H9 (cell line): ENCODE results near the gene RERE. TPM values are rescaled to one million over a fixed set of nuclear protein-coding genes. Genes with fewer than 3 reads are reported as not detected.
"Not testable (repeated sequence)": the region's sequence is repeated elsewhere in the genome, so short reads cannot be mapped to it uniquely, and the experiment has no call there.

Experiments
- DNase-seq: peaks from one replicate; pipeline ENCODE4 v3.0.0-alpha.2; 2017
- H2AFZ ChIP-seq: one replicate; pipeline ENCODE4 v1.6.1; 2013; ENCODE audit warnings: mild to moderate bottlenecking, low read length, control low read depth, moderate library complexity
- H2AK5ac ChIP-seq: 2 replicates; pipeline ENCODE4 v1.6.1; 2013; ENCODE audit warnings: low read length, control low read depth, mixed read lengths; ENCODE audit not compliant: insufficient read length
- H2BK120ac ChIP-seq: one replicate; pipeline ENCODE4 v1.6.1; 2013; ENCODE audit warnings: low read depth, mild to moderate bottlenecking, low read length, control low read depth, inconsistent platforms; ENCODE audit not compliant: poor library complexity, severe bottlenecking
- H2BK12ac ChIP-seq: 2 replicates; pipeline ENCODE4 v1.6.1; 2013; ENCODE audit warnings: low read length, control low read depth, mixed read lengths, low read depth; ENCODE audit not compliant: insufficient read length
- H2BK15ac ChIP-seq: 2 replicates; pipeline ENCODE4 v1.6.1; 2013; ENCODE audit warnings: low read depth, low read length, control low read depth
- H2BK20ac ChIP-seq: one replicate; pipeline ENCODE4 v1.6.1; 2013; ENCODE audit warnings: low read depth, mild to moderate bottlenecking, low read length, control low read depth, inconsistent platforms; ENCODE audit not compliant: poor library complexity, severe bottlenecking
- H2BK5ac ChIP-seq: 2 replicates; pipeline ENCODE4 v1.6.1; 2013; ENCODE audit warnings: low read length, control low read depth, mixed read lengths; ENCODE audit not compliant: insufficient read length
- H3K14ac ChIP-seq: 2 replicates; pipeline ENCODE4 v1.6.1; 2013; ENCODE audit warnings: low read length, control low read depth; ENCODE audit not compliant: insufficient read depth
- H3K18ac ChIP-seq: 2 replicates; pipeline ENCODE4 v1.6.1; 2013; ENCODE audit warnings: low read depth, mild to moderate bottlenecking, mixed read lengths, low read length, control low read depth; ENCODE audit not compliant: insufficient read length
- H3K23ac ChIP-seq: 2 replicates; pipeline ENCODE4 v1.6.1; 2013; ENCODE audit warnings: low read length, control low read depth, mixed read lengths, low read depth; ENCODE audit not compliant: insufficient read length
- H3K23me2 ChIP-seq: 2 replicates; pipeline ENCODE4 v1.6.1; 2013; ENCODE audit warnings: low read depth, mild to moderate bottlenecking, mixed read lengths, low read length, control low read depth; ENCODE audit not compliant: insufficient read length, poor library complexity, severe bottlenecking
- H3K27ac ChIP-seq: 2 replicates; pipeline ENCODE4 v1.5.1; 2013; ENCODE audit warnings: low read length, control low read depth, mixed read lengths, low read depth; ENCODE audit not compliant: insufficient read length
- H3K27me3 ChIP-seq: 2 replicates; pipeline ENCODE4 v1.6.1; 2013; ENCODE audit warnings: low read length, control low read depth, inconsistent platforms; ENCODE audit not compliant: insufficient read depth
- H3K4ac ChIP-seq: 2 replicates; pipeline ENCODE4 v1.6.1; 2013; ENCODE audit warnings: low read depth, mild to moderate bottlenecking, control low read depth, inconsistent platforms, low read length, moderate library complexity
- H3K4me1 ChIP-seq: 2 replicates; pipeline ENCODE4 v1.6.1; 2013; ENCODE audit warnings: low read length, control low read depth, inconsistent platforms; ENCODE audit not compliant: insufficient read depth
- H3K4me2 ChIP-seq: 2 replicates; pipeline ENCODE4 v1.6.1; 2013; ENCODE audit warnings: low read length, control low read depth, mixed read lengths; ENCODE audit not compliant: insufficient read length, insufficient read depth
- H3K56ac ChIP-seq: 2 replicates; pipeline ENCODE4 v1.6.1; 2013; ENCODE audit warnings: low read depth, mild to moderate bottlenecking, mixed read lengths, low read length, control low read depth; ENCODE audit not compliant: insufficient read length
- H3K79me1 ChIP-seq: 2 replicates; pipeline ENCODE4 v1.6.1; 2013; ENCODE audit warnings: low read depth, mild to moderate bottlenecking, moderate library complexity, low read length, control low read depth, inconsistent platforms; ENCODE audit not compliant: insufficient read depth, poor library complexity, severe bottlenecking
- H3K79me2 ChIP-seq: 2 replicates; pipeline ENCODE4 v1.6.1; 2013; ENCODE audit warnings: low read length, control low read depth, inconsistent platforms; ENCODE audit not compliant: insufficient read depth
- H3K9ac ChIP-seq: 2 replicates; pipeline ENCODE4 v1.6.1; 2013; ENCODE audit warnings: low read length, control low read depth, mixed read lengths; ENCODE audit not compliant: insufficient read length; ENCODE audit errors: extremely low read depth
- H3K9me3 ChIP-seq: one replicate; pipeline ENCODE4 v1.6.1; 2013; ENCODE audit warnings: low read depth, low read length, inconsistent platforms; ENCODE audit not compliant: control insufficient read depth
- H3T11ph ChIP-seq: one replicate; pipeline ENCODE4 v1.6.1; 2013; ENCODE audit warnings: mild to moderate bottlenecking, low read length, control low read depth, inconsistent platforms
- H4K20me1 ChIP-seq: one replicate; pipeline ENCODE4 v1.6.1; 2013; ENCODE audit not compliant: control insufficient read depth, insufficient read length, insufficient read depth
- H4K5ac ChIP-seq: 2 replicates; pipeline ENCODE4 v1.6.1; 2013; ENCODE audit warnings: low read depth, mild to moderate bottlenecking, mixed read lengths, low read length, control low read depth; ENCODE audit not compliant: insufficient read length
- H4K8ac ChIP-seq: replicated peaks from 2 replicates; pipeline ENCODE4 v1.6.1; 2013; ENCODE audit warnings: low read length, control low read depth, mixed read lengths, low read depth; ENCODE audit not compliant: insufficient read length
- H4K91ac ChIP-seq: 2 replicates; pipeline ENCODE4 v1.6.1; 2013; ENCODE audit warnings: low read depth, mild to moderate bottlenecking, moderate library complexity, mixed read lengths, low read length, control low read depth; ENCODE audit not compliant: insufficient read length
- H3K27ac Mint-ChIP-seq, 3 experiments: 2 replicates in 2 of 3; 3 replicates in 1 of 3; pipeline ENCODE4 v1.8.0; 2020 to 2021; ENCODE audit warnings: mixed read lengths in 3 of 3, mild to moderate bottlenecking in 1 of 3, moderate library complexity in 1 of 3
- H3K27me3 Mint-ChIP-seq: 2 replicates; pipeline ENCODE4 v1.8.0; 2021; ENCODE audit warnings: low read depth, mild to moderate bottlenecking, moderate library complexity, mixed read lengths
- H3K36me3 Mint-ChIP-seq, 3 experiments: 2 replicates in 2 of 3; 3 replicates in 1 of 3; pipeline ENCODE4 v1.8.0; 2020 to 2021; ENCODE audit warnings: low read depth in 3 of 3, mixed read lengths in 3 of 3; ENCODE audit not compliant: insufficient read depth in 1 of 3
- H3K4me1 Mint-ChIP-seq, 2 experiments: 2 replicates each; pipeline ENCODE4 v1.8.0; 2020; ENCODE audit warnings: mixed read lengths in 2 of 2
- H3K4me3 Mint-ChIP-seq, 2 experiments: 2 replicates in 1 of 2; 3 replicates in 1 of 2; pipeline ENCODE4 v1.8.0; 2020 to 2021; ENCODE audit warnings: mild to moderate bottlenecking in 2 of 2, mixed read lengths in 2 of 2, moderate library complexity in 1 of 2
- H3K9me3 Mint-ChIP-seq, 2 experiments: 2 replicates in 1 of 2; 3 replicates in 1 of 2; pipeline ENCODE4 v1.8.0; 2020; ENCODE audit warnings: mild to moderate bottlenecking in 2 of 2, mixed read lengths in 2 of 2, moderate library complexity in 1 of 2
- CTCF ChIP-seq: fragments of 200-600 bp; sonication (generic); conservative IDR thresholded peaks from 3 replicates; pipeline ENCODE4 v1.8.0; 2021; ENCODE audit warnings: antibody characterized with exemption, mild to moderate bottlenecking
- WGBS: extraction: QIAGEN DNeasy Blood & Tissue Kit; methylation state at CpG from one replicate; pipeline ENCODE4 v1.1.7; 2013; ENCODE audit warnings: missing lambda C conversion rate, low lambda C conversion rate, mixed read lengths; ENCODE audit not compliant: insufficient read length; ENCODE audit errors: extremely low coverage; 5-methylcytosine and 5-hydroxymethylcytosine counted together
- total RNA-seq: library from RNA; stranded (reverse); gene quantifications from 2 replicates; pipeline ENCODE4 v1.2.1, GENCODE V29; 2021

Gene RERE
- total RNA-seq, 1 experiment from 2014 or later: 103 TPM

- Histone ChIP-seq H3T11ph (no peak overlapping the region), H3K79me1 (peaks cover 3% of the 10 kb centered on the region), H2BK120ac (no peak overlapping the region), H4K8ac (no peak overlapping the region), H3K18ac (no peak overlapping the region), H3K4me2 (no peak overlapping the region), H3K79me2 (peaks cover 1% of the 10 kb centered on the region; the same call in 1 of the 2 replicates), H2BK12ac (no peak overlapping the region), H2AK5ac (no peak overlapping the region), H3K4me1 (peaks cover 3% of the 10 kb centered on the region; the same call in 1 of the 2 replicates), H3K14ac (no peak overlapping the region), H3K27me3 (no peaks in the 10 kb centered on the region), H2BK5ac (no peak overlapping the region), H2BK15ac (no peak overlapping the region), H3K9me3 (no peaks in the 10 kb centered on the region), H3K23me2 (no peaks in the 10 kb centered on the region), H3K4ac (no peak overlapping the region), H3K56ac (no peak overlapping the region), H3K27ac (no peak overlapping the region), H3K23ac (no peak overlapping the region), H4K91ac (no peak overlapping the region), H2BK20ac (no peak overlapping the region), H4K20me1 (no peaks in the 10 kb centered on the region), H4K5ac (no peak overlapping the region), H3K9ac (no peak overlapping the region), H2AFZ (no peak overlapping the region)
- WGBS: no CpG with 5 or more reads among the region's 12 CpGs
- Mint-ChIP-seq H3K36me3 (peaks cover 14 to 18% (median 15%) of the 10 kb centered on the region in 3 experiments), H3K27ac (peak overlapping the region in 2 of 3 experiments; percentile 77 to 83; a peak in 1 of 7 replicates), H3K4me1 (peaks cover 22 to 35% of the 10 kb centered on the region in 2 experiments), H3K4me3 (no peak overlapping the region), H3K9me3 (no peaks in the 10 kb centered on the region), H3K27me3 (no peaks in the 10 kb centered on the region)
- TF ChIP-seq CTCF: no peak
- no peak for DNase-seq
Observed at GRCh38 chr1:8448911-8449661, 368.4 kb downstream of the RERE start.

GRCh38 chr1:8448505-8448904, 368.9 kb downstream of the RERE start:
- H2AK5ac ChIP-seq, H3K9me3 ChIP-seq, H4K5ac ChIP-seq, H3K79me2 ChIP-seq, H4K20me1 ChIP-seq, H2AFZ ChIP-seq, H4K91ac ChIP-seq, H3T11ph ChIP-seq, H3K4me3 Mint-ChIP-seq, H3K23me2 ChIP-seq, H3K4me1 ChIP-seq, H2BK15ac ChIP-seq, H2BK20ac ChIP-seq, H3K27me3 ChIP-seq, H3K23ac ChIP-seq, H3K4ac ChIP-seq, H3K14ac ChIP-seq, H3K27me3 Mint-ChIP-seq, H3K27ac ChIP-seq, H3K79me1 ChIP-seq, H3K18ac ChIP-seq, H4K8ac ChIP-seq, H2BK12ac ChIP-seq, H2BK5ac ChIP-seq, H2BK120ac ChIP-seq, H3K9me3 Mint-ChIP-seq, H3K4me2 ChIP-seq, DNase-seq, H3K56ac ChIP-seq, H3K9ac ChIP-seq: not testable (repeated sequence)
- peaks cover 28 to 41% of the 10 kb centered on the region in 2 experiments for H3K4me1 Mint-ChIP-seq
- peak overlapping the region in 1 of 3 experiments; percentile 77; a peak in 1 of 7 replicates for H3K27ac Mint-ChIP-seq
- peaks cover 10 to 14% (median 12%) of the 10 kb centered on the region in 3 experiments; a peak in 6 of 7 replicates for H3K36me3 Mint-ChIP-seq
- no CpG with 5 or more reads among the region's 11 CpGs for WGBS
